GM12878 (cell line): ENCODE measurements around the gene PDZRN3.

Experiments used
- CTCF ChIP-seq, 3 experiments: IDR thresholded peaks in 2 of 3; conservative IDR thresholded peaks in 1 of 3; 2 replicates each; pipeline ENCODE4 v1.5.1; 2011; ENCODE audit warnings: low read depth in 3 of 3, low read length in 3 of 3, mild to moderate bottlenecking in 3 of 3, control low read depth in 2 of 3, moderate library complexity in 2 of 3, inconsistent platforms in 1 of 3, mixed read lengths in 1 of 3; ENCODE audit not compliant: control insufficient read depth in 2 of 3, insufficient read depth in 1 of 3; ENCODE audit errors: extremely low read depth in 1 of 3
- EP300 ChIP-seq, 2 experiments: fragments of 150-350 bp in 1 of 2; IDR thresholded peaks; 2 replicates each; pipeline ENCODE4 v1.6.1; 2011 to 2012; ENCODE audit warnings: low read depth in 2 of 2, low read length in 2 of 2, borderline replicate concordance in 1 of 2, improper control_type of control experiment in 1 of 2, inconsistent platforms in 1 of 2; ENCODE audit not compliant: control insufficient read depth in 1 of 2
- EZH2 ChIP-seq: IDR thresholded peaks from 2 replicates; pipeline ENCODE4 v1.6.1; 2012; ENCODE audit warnings: low read depth, mild to moderate bottlenecking, control low read depth, inconsistent platforms, low read length, borderline replicate concordance; ENCODE audit not compliant: control insufficient read depth
- POLR2A ChIP-seq: IDR thresholded peaks from 2 replicates; pipeline ENCODE4 v1.6.1; 2011; ENCODE audit warnings: low read depth, mild to moderate bottlenecking, low read length
- POLR2AphosphoS5 ChIP-seq: IDR thresholded peaks from 2 replicates; pipeline ENCODE4 v1.6.1; 2011; ENCODE audit warnings: mild to moderate bottlenecking, low read length, inconsistent platforms
- TARDBP ChIP-seq: IDR thresholded peaks from 2 replicates; pipeline ENCODE4 v1.6.1; 2016; ENCODE audit warnings: borderline replicate concordance
- YY1 ChIP-seq: IDR thresholded peaks from 2 replicates; pipeline ENCODE4 v1.6.1; 2011; ENCODE audit warnings: low read depth, mild to moderate bottlenecking, low read length
- ZNF384 ChIP-seq: IDR thresholded peaks from 2 replicates; pipeline ENCODE4 v1.6.1; 2012; ENCODE audit warnings: low read depth, mild to moderate bottlenecking, low read length, improper control_type of control experiment, borderline replicate concordance
- TF ChIP-seq, protein P1 (sequence below): IDR thresholded peaks from 2 replicates; pipeline ENCODE4 v1.6.1; 2012; ENCODE audit warnings: low read depth, low read length, improper control_type of control experiment
- TF ChIP-seq, protein P2 (sequence below): fragments of 450-650 bp; IDR thresholded peaks from 2 replicates; pipeline ENCODE4 v1.6.1; 2016; ENCODE audit warnings: mild to moderate bottlenecking, moderate library complexity, borderline replicate concordance
- TF ChIP-seq, protein P3 (sequence below): IDR thresholded peaks from 2 replicates; pipeline ENCODE4 v1.6.1; 2011; ENCODE audit warnings: mild to moderate bottlenecking, low read depth, low read length, moderate library complexity; ENCODE audit not compliant: insufficient replicate concordance
- TF ChIP-seq, protein P4 (sequence below): IDR thresholded peaks from 2 replicates; pipeline ENCODE4 v1.6.1; 2012; ENCODE audit warnings: mild to moderate bottlenecking, low read depth, low read length

DNA sequence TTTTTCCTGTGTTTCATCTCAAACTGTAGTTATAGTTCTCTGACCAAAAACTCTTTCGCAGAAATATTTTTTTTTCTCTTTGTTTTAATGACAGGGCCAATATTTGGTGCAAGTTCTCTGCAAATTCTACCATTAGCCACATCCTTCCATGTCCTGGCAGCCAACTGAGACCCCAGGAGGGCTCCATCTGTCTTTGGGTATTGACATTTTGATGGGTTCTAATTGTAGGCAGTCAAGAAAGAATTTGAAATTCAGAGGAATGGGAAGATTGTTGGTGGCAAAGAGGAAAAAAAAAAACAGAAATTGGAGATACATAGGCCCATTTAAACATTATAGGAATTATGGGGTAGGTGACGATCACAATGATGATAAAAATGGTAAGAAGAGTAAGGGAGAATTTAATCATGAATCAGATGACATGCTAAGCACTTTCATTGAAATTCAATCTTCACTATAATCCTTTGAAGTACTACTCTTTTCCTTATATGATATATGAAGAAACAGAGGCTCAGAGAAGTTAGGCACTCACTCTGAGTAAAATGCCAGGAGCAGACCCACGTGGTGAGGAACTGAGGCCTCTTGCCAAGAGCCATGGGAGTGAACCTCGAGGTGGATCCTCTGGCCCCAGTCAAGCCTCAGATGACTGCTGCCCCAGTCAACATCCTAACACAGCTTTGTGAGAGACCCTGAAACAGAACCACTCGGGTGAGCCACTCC, 151.4 kb downstream of the PDZRN3 start:
- no peak for TF ChIP-seq POLR2AphosphoS5
- TF ChIP-seq EP300 (IDR thresholded peaks at IDR 0.05; ENCODE audit: borderline replicate concordance in 1 of 2, control insufficient read depth in 1 of 2, low read depth in 2 of 2, low read length in 2 of 2) = no peak
- TF ChIP-seq ZNF384 = no peak
- no peak for TF ChIP-seq EZH2
- TF ChIP-seq, protein P1, sequence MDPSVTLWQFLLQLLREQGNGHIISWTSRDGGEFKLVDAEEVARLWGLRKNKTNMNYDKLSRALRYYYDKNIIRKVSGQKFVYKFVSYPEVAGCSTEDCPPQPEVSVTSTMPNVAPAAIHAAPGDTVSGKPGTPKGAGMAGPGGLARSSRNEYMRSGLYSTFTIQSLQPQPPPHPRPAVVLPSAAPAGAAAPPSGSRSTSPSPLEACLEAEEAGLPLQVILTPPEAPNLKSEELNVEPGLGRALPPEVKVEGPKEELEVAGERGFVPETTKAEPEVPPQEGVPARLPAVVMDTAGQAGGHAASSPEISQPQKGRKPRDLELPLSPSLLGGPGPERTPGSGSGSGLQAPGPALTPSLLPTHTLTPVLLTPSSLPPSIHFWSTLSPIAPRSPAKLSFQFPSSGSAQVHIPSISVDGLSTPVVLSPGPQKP = no peak
- no peak for TF ChIP-seq POLR2A
- TF ChIP-seq, protein P2, sequence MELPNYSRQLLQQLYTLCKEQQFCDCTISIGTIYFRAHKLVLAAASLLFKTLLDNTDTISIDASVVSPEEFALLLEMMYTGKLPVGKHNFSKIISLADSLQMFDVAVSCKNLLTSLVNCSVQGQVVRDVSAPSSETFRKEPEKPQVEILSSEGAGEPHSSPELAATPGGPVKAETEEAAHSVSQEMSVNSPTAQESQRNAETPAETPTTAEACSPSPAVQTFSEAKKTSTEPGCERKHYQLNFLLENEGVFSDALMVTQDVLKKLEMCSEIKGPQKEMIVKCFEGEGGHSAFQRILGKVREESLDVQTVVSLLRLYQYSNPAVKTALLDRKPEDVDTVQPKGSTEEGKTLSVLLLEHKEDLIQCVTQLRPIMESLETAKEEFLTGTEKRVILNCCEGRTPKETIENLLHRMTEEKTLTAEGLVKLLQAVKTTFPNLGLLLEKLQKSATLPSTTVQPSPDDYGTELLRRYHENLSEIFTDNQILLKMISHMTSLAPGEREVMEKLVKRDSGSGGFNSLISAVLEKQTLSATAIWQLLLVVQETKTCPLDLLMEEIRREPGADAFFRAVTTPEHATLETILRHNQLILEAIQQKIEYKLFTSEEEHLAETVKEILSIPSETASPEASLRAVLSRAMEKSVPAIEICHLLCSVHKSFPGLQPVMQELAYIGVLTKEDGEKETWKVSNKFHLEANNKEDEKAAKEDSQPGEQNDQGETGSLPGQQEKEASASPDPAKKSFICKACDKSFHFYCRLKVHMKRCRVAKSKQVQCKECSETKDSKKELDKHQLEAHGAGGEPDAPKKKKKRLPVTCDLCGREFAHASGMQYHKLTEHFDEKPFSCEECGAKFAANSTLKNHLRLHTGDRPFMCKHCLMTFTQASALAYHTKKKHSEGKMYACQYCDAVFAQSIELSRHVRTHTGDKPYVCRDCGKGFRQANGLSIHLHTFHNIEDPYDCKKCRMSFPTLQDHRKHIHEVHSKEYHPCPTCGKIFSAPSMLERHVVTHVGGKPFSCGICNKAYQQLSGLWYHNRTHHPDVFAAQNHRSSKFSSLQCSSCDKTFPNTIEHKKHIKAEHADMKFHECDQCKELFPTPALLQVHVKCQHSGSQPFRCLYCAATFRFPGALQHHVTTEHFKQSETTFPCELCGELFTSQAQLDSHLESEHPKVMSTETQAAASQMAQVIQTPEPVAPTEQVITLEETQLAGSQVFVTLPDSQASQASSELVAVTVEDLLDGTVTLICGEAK = no peak
- TF ChIP-seq, protein P3, sequence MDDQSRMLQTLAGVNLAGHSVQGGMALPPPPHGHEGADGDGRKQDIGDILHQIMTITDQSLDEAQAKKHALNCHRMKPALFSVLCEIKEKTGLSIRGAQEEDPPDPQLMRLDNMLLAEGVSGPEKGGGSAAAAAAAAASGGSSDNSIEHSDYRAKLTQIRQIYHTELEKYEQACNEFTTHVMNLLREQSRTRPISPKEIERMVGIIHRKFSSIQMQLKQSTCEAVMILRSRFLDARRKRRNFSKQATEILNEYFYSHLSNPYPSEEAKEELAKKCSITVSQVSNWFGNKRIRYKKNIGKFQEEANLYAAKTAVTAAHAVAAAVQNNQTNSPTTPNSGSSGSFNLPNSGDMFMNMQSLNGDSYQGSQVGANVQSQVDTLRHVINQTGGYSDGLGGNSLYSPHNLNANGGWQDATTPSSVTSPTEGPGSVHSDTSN = no peak
- TF ChIP-seq CTCF (IDR thresholded peaks at IDR 0.05 in 2 of 3, conservative IDR thresholded peaks at IDR 0.05 in 1 of 3; ENCODE audit: control insufficient read depth in 2 of 3, extremely low read depth in 1 of 3, insufficient read depth in 1 of 3, low read depth in 3 of 3, low read length in 3 of 3) = no peak
- TF ChIP-seq TARDBP = no peak
- TF ChIP-seq, protein P4, sequence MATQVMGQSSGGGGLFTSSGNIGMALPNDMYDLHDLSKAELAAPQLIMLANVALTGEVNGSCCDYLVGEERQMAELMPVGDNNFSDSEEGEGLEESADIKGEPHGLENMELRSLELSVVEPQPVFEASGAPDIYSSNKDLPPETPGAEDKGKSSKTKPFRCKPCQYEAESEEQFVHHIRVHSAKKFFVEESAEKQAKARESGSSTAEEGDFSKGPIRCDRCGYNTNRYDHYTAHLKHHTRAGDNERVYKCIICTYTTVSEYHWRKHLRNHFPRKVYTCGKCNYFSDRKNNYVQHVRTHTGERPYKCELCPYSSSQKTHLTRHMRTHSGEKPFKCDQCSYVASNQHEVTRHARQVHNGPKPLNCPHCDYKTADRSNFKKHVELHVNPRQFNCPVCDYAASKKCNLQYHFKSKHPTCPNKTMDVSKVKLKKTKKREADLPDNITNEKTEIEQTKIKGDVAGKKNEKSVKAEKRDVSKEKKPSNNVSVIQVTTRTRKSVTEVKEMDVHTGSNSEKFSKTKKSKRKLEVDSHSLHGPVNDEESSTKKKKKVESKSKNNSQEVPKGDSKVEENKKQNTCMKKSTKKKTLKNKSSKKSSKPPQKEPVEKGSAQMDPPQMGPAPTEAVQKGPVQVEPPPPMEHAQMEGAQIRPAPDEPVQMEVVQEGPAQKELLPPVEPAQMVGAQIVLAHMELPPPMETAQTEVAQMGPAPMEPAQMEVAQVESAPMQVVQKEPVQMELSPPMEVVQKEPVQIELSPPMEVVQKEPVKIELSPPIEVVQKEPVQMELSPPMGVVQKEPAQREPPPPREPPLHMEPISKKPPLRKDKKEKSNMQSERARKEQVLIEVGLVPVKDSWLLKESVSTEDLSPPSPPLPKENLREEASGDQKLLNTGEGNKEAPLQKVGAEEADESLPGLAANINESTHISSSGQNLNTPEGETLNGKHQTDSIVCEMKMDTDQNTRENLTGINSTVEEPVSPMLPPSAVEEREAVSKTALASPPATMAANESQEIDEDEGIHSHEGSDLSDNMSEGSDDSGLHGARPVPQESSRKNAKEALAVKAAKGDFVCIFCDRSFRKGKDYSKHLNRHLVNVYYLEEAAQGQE = no peak
- no peak for TF ChIP-seq YY1
